Ascending aorta (tissue), 2 donors: ENCODE measurements around the gene ZNF763. TPM values are rescaled to one million over a fixed set of nuclear protein-coding genes. Genes with fewer than 3 reads are reported as not detected.
"Not testable (repeated sequence)": the region's sequence is repeated elsewhere in the genome, so short reads cannot be mapped to it uniquely, and the experiment has no call there.

ENCODE experiments used
- DNase-seq, 2 donors: peaks; one replicate each; pipeline ENCODE4 v3.0.0-alpha.2; 2019; ENCODE audit warnings: low spot score in 2 of 2
- H3K27ac ChIP-seq, 2 donors: fragments of 200-600 bp; sonication (generic); one replicate each; pipeline ENCODE4 v1.5.1; 2016 to 2017; ENCODE audit warnings: mild to moderate bottlenecking in 1 of 2
- H3K27me3 ChIP-seq: fragments of 200-600 bp; sonication (generic); one replicate; pipeline ENCODE4 v1.5.1; 2017
- H3K36me3 ChIP-seq, 2 donors: fragments of 200-600 bp; sonication (generic); one replicate each; pipeline ENCODE4 v1.5.1; 2016
- H3K4me1 ChIP-seq, 2 donors: fragments of 200-600 bp; sonication (generic); one replicate each; pipeline ENCODE4 v1.5.1; 2016 to 2017; ENCODE audit warnings: mild to moderate bottlenecking in 1 of 2
- H3K4me3 ChIP-seq, 2 donors: fragments of 200-600 bp; sonication (generic); one replicate each; pipeline ENCODE4 v1.5.1; 2016 to 2017; ENCODE audit warnings: mild to moderate bottlenecking in 1 of 2
- H3K9me3 ChIP-seq, 2 donors: fragments of 200-600 bp; sonication (generic); one replicate each; pipeline ENCODE4 v1.5.1; 2016
- intact Hi-C: fragments of 100-400 bp; cut with DNase I; formaldehyde crosslinking; loops from one replicate; pipeline ENCODE4 v1.15.1; 2023
- total RNA-seq: library from RNA; depleted of rRNA; stranded (reverse); fragments of >200 nt; gene quantifications from one replicate; pipeline ENCODE4 v1.1.0, GENCODE V29; 2016
- TF ChIP-seq, protein P1 (sequence below), 3 experiments: fragments of 200-600 bp in 2 of 3; fragments of 450-650 bp in 1 of 3; sonication (generic) in 2 of 3; IDR thresholded peaks; one replicate each; pipeline ENCODE4 v1.5.1; 2016 to 2019; ENCODE audit warnings: antibody characterized with exemption in 3 of 3, mild to moderate bottlenecking in 1 of 3, moderate library complexity in 1 of 3

Gene ZNF763
- 2.8 TPM for total RNA-seq

DNA sequence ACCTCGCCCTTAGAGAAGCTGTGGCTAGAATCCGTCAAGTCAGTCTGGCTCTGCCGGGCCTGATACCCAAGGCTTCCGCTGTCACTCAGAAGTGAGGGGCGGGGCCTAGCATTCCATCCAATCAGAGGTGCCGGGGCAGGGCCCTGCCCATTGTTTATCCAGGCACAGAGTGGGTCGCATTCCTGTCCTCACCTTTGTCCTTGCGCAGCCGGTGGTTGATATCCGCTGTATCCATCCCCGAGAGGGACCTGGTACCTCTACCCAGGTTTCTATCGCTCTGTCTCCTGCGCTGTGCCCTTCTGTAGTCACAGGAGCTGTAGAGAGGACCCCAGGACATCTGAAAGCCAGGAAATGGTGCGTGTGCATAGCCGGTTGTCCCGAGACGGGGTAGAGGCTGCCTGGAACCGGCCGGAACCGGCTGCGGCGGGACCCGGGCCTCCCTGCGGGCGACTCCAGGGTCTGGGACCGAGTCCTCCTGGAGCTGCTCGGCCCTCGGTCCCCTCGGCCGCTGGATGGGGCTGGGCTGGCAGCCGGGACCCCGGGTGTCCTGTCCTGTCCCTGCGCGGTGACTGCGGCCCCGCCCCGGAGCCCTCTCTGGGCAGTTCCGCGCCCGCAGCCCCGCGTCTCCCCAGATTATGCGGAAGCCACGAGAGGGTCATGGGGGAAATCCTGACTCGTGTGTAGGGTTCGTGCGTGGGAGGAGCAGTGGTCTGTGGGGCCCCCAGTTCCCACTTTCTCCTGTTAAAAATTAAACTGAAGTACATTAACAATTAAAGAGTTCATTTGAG is at the start of gene ZNF763:
TSS of gene ZNF763 (plus strand) at position 183 of the 788 bp plus-strand sequence. CDS start at position 352, 169 bp downstream.
- Histone ChIP-seq H3K9me3 (no peaks in the 10 kb centered on the region), H3K36me3 (peaks cover 0 to 6% of the 10 kb centered on the region in 2 donors), H3K4me3 (peak within 1 kb of the TSS; percentile 72 to 87), H3K4me1 (peaks cover 9 to 17% of the 10 kb centered on the region in 2 donors), H3K27me3 (no peaks in the 10 kb centered on the region), H3K27ac (peak within 1 kb of the TSS; percentile 94)
- DNase-seq, result peak; percentile 83 to 97
- TF ChIP-seq, protein P1, sequence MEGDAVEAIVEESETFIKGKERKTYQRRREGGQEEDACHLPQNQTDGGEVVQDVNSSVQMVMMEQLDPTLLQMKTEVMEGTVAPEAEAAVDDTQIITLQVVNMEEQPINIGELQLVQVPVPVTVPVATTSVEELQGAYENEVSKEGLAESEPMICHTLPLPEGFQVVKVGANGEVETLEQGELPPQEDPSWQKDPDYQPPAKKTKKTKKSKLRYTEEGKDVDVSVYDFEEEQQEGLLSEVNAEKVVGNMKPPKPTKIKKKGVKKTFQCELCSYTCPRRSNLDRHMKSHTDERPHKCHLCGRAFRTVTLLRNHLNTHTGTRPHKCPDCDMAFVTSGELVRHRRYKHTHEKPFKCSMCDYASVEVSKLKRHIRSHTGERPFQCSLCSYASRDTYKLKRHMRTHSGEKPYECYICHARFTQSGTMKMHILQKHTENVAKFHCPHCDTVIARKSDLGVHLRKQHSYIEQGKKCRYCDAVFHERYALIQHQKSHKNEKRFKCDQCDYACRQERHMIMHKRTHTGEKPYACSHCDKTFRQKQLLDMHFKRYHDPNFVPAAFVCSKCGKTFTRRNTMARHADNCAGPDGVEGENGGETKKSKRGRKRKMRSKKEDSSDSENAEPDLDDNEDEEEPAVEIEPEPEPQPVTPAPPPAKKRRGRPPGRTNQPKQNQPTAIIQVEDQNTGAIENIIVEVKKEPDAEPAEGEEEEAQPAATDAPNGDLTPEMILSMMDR (IDR thresholded peaks at IDR 0.05), result no peak
- intact Hi-C loops, result loop anchor here (1.0 to 5.0 kb wide), 10 partner anchors 23 to 823 kb away; partner anchors contain the start of genes ZNF136, ZNF20, ZNF433 and ZNF44

DNA sequence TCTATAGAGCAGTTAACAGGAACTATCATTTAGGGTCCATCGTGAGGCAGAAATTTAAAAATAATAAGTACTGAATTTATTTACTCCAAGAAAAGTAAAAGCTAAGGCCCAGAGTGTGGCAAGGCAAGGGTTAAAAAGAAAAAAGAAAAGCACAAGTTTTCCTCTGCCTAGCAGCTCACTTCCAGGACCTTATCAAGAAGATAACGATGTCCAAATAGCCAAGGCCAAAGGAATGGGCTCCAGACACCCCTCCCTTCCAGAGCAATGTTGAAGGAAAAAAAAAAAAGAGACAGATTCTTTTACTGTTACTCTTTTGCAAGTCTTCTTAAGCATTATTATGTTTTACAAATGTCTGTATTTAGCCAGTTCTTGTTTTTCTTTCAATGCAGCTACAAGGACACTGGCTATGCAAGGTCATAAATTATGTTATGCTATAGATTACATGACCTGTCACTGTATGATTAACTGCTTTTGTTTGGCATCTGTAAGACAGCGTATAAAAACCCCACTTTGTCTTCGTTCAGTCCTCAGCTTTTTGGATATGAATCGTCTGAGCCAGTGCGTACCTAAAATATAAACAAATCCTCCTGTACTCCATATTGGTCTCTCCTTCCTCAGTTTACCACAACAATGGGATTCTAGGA is 42.9 kb upstream of the ZNF763 start:
- no peak for DNase-seq
- Histone ChIP-seq H3K27me3 (no peaks in the 10 kb centered on the region), H3K27ac (no peak overlapping the region), H3K36me3 (no peaks in the 10 kb centered on the region), H3K9me3 (peaks cover 0 to 3% of the 10 kb centered on the region in 2 donors), H3K4me1 (peaks cover 3 to 10% of the 10 kb centered on the region in 2 donors), H3K4me3 (no peak overlapping the region)
- intact Hi-C loops, result no loop called here
- TF ChIP-seq, protein P1 (IDR thresholded peaks at IDR 0.05), result no peak

DNA sequence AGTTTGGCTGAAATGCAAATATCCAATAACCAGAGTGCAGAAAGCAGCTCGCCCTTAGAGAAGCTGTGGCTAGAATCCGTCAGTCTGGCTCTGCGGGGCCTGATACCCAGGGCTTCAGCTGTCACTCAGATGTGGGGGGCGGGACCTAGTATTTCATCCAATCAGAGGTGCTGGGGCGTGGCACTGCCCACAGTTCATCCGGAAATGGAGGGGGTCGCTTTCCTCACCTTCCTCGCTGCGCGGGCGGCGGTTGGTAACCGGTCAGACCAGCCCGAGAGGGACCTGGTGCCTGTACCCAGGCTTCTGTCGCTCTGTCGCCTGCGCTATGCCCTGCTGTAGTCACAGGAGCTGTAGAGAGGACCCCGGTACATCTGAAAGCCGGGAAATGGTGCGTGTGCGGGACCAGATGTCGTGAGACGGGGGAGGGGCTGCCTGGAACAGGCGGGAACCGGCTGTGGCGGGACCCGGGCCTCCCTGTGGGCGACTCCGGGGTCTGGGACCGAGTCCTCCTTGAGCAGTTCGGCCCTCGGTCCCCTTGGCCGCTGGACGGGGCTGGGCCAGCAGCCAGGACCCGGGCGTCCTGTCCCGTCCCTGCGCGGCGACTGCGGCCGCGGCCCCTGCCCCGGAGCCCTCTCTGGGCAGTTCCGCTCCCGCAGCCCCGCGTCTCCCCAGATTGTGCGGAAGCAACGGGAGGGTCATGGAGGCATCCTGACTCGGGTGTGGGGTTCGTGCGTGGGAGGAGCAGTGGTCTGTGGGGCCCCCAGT is 39.8 kb upstream of the ZNF763 start, which contains the start of gene ZNF700:
TSS of gene ZNF700 (plus strand) at position 222 of the 765 bp plus-strand sequence. CDS start at position 326, 104 bp downstream.
- H3K36me3 ChIP-seq, result no peaks in the 10 kb centered on the region
- H3K4me1 ChIP-seq, result peaks cover 3 to 10% of the 10 kb centered on the region in 2 donors
- peak; percentile 77 to 97 for DNase-seq
- TF ChIP-seq, protein P1 (IDR thresholded peaks at IDR 0.05), result no peak
- no peaks in the 10 kb centered on the region for H3K9me3 ChIP-seq
- intact Hi-C loops, result loop anchor here (1.0 to 5.0 kb wide), 7 partner anchors 38 to 215 kb away; partner anchors contain the start of genes ZNF20, ZNF433, ZNF491 and ZNF69
- H3K4me3 ChIP-seq, result peak within 1 kb of the TSS; percentile 84 to 88
- no peaks in the 10 kb centered on the region for H3K27me3 ChIP-seq
- H3K27ac ChIP-seq, result peak within 1 kb of the TSS; percentile 92 to 93

DNA sequence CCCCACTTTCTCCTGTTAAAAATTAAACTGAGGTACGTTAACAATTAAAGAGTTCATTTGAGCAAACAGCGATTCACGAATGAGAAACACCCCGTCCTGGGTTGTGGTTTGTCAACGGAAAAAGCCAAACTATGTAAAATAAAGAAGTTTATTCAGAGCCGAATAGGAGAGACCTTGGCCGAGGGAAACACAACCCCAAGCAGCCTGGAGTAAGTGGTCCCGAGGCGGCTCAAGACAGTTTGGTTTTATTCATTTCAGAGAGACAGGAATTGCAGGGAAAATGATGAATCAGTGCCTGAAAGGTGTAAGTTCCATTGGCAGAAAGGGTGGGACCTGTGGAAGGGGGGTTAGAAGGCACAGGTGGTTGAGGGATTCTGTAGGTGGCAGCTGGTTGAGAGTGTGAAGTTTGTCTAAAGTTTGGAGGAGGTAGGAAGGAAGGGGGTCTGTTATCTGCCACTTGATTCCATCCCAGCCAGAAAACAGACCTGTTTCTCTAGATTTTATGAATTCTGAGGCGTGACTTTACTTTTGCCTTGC is 39.1 kb upstream of the ZNF763 start:
- H3K4me1 ChIP-seq, DNase-seq, H3K27me3 ChIP-seq, H3K36me3 ChIP-seq, H3K9me3 ChIP-seq: not testable (repeated sequence)
- peak overlapping the region; percentile 84 to 88 for H3K4me3 ChIP-seq
- peak overlapping the region; percentile 92 to 93 for H3K27ac ChIP-seq
- intact Hi-C loops, result loop anchor here (1.0 to 5.0 kb wide), 5 partner anchors 39 to 127 kb away; partner anchors contain the start of genes ZNF433, ZNF491 and ZNF69

DNA sequence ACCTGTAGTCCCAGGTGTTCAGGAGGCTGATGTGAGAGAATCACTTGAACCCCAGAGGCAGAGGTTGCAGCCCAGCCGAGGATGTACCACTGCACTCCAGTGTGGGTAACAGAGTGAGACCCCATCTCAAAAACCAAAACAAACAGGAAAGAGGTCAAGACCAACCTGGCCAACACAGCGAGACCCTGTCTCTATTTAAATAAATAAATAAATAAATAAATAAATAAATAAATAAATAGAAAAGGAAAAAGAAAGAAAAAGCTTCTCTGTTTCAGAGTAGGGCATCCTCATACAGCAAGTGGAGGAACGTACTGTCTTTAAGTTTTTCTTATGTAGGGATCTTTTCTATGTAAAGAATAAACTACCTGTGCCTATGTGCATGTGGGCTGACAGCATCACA is 37.6 kb upstream of the ZNF763 start:
- Histone ChIP-seq H3K4me1 (peaks cover 3 to 10% of the 10 kb centered on the region in 2 donors), H3K27me3 (no peaks in the 10 kb centered on the region), H3K9me3 (peaks cover 0 to 10% of the 10 kb centered on the region in 2 donors), H3K27ac (no peak overlapping the region), H3K36me3 (peaks cover 0 to 3% of the 10 kb centered on the region in 2 donors), H3K4me3 (no peak overlapping the region)
- DNase-seq, result no peak
- TF ChIP-seq, protein P1 (IDR thresholded peaks at IDR 0.05), result no peak
- intact Hi-C loops, result loop anchor here (5.0 kb wide), 1 partner anchor 110 kb away; the partner anchor contains the start of gene ZNF433
